Myocyte (in vitro differentiated cells): ENCODE results near the gene LPAR3. TPM values are rescaled to one million over a fixed set of nuclear protein-coding genes. Genes with fewer than 3 reads are reported as not detected.

ENCODE experiments used
- DNase-seq: peaks from one replicate; pipeline ENCODE4 v3.0.0-alpha.2; 2012; ENCODE audit warnings: low read depth
- total RNA-seq: library from RNA; depleted of rRNA; stranded (reverse); fragments of >200 nt; gene quantifications from 2 replicates; pipeline ENCODE4 v1.2.3, GENCODE V29; 2014

Gene LPAR3
- total RNA-seq, 1 donor from 2014 or later, result not detected

GRCh38 chr1:84780000-84780716 is 112.8 kb downstream of the LPAR3 start:
- DNase-seq, result peak; percentile 52

- DNase-seq, result no peak
Observed at GRCh38 chr1:84776639-84777038, 116.4 kb downstream of the LPAR3 start.

GRCh38 chr1:84775535-84775920 is 117.5 kb downstream of the LPAR3 start:
- DNase-seq, result no peak

- DNase-seq, result no peak
Observed at GRCh38 chr1:84774669-84775534, 118.1 kb downstream of the LPAR3 start.

- no peak for DNase-seq
Observed at GRCh38 chr1:84773933-84774497, 119.0 kb downstream of the LPAR3 start.

GRCh38 chr1:84773195-84773594 is 119.8 kb downstream of the LPAR3 start:
- DNase-seq, result no peak

GRCh38 chr1:84772428-84772943 is 120.5 kb downstream of the LPAR3 start:
- peak; percentile 86 for DNase-seq

GRCh38 chr1:84771895-84772294 is 121.1 kb downstream of the LPAR3 start:
- DNase-seq, result no peak

- no peak for DNase-seq
Observed at GRCh38 chr1:84770481-84770880, 122.5 kb downstream of the LPAR3 start.

GRCh38 chr1:84769636-84770035 is 123.4 kb downstream of the LPAR3 start:
- DNase-seq, result no peak

GRCh38 chr1:84768634-84769033 is 124.4 kb downstream of the LPAR3 start:
- no peak for DNase-seq

- DNase-seq, result no peak
Observed at GRCh38 chr1:84763912-84764680, 128.9 kb downstream of the LPAR3 start.

- no peak for DNase-seq
Observed at GRCh38 chr1:84762664-84763063, 130.3 kb downstream of the LPAR3 start.

Other genes starting within 250 kb of the LPAR3 start
- 56.9 and 62.4 TPM in 2 replicates for gene SSX2IP, start 202.7 kb downstream of the LPAR3 start, total RNA-seq
- gene MCOLN2, start 103.9 kb upstream of the LPAR3 start, total RNA-seq, result 0.48 TPM in 1 of 2 replicates, not detected in the other
- gene MCOLN3, start 155.3 kb upstream of the LPAR3 start, total RNA-seq, result 2.9 and 3.0 TPM in 2 replicates